Iris pigment epithelial cell (primary cell): ENCODE results near the gene GAS2L2.

Experiments used
- DNase-seq: peaks from one replicate; pipeline ENCODE4 v3.0.0-alpha.2; 2011; ENCODE audit warnings: low read depth

Gene GAS2L2

GRCh38 chr17:35773129-35773528 lies 20.1 kb upstream of the GAS2L2 start:
- no peak for DNase-seq

- DNase-seq, result no peak
These were observed 17.0 kb upstream of the GAS2L2 start for GRCh38 chr17:35769895-35770486.

GRCh38 chr17:35768797-35769196 lies 15.8 kb upstream of the GAS2L2 start:
- no peak for DNase-seq

GRCh38 chr17:35766903-35767510 lies 14.0 kb upstream of the GAS2L2 start:
- DNase-seq, result peak; percentile 50

- DNase-seq, result no peak
These were observed 13.4 kb upstream of the GAS2L2 start for GRCh38 chr17:35766489-35766877.

GRCh38 chr17:35765756-35766488 lies 12.9 kb upstream of the GAS2L2 start:
- no peak for DNase-seq

- no peak for DNase-seq
These were observed 12.2 kb upstream of the GAS2L2 start for GRCh38 chr17:35765086-35765710.

- peak; percentile 77 for DNase-seq
These were observed 11.3 kb upstream of the GAS2L2 start for GRCh38 chr17:35764123-35764991.

- DNase-seq, result no peak
These were observed 10.7 kb upstream of the GAS2L2 start for GRCh38 chr17:35763767-35764122.

- no peak for DNase-seq
These were observed 8.6 kb upstream of the GAS2L2 start for GRCh38 chr17:35761601-35762000.

GRCh38 chr17:35760587-35760986 lies 7.5 kb upstream of the GAS2L2 start, which contains the start of gene C17orf50:
Gene C17orf50, plus strand, starts transcription at chr17:35760887. Its CDS starts 55 bp downstream, at chr17:35760942.
- no peak for DNase-seq

- no peak for DNase-seq
These were observed 4.2 kb upstream of the GAS2L2 start for GRCh38 chr17:35757243-35757642.

GRCh38 chr17:35752471-35752870 lies 568 bp downstream of the GAS2L2 start:
- DNase-seq, result no peak

GRCh38 chr17:35751541-35751940 lies 1.5 kb downstream of the GAS2L2 start:
- DNase-seq, result peak; percentile 44

GRCh38 chr17:35750526-35751395 lies 2.3 kb downstream of the GAS2L2 start:
- no peak for DNase-seq

GRCh38 chr17:35749560-35750412 lies 3.3 kb downstream of the GAS2L2 start:
- DNase-seq, result peak; percentile 57

- no peak for DNase-seq
These were observed 4.1 kb downstream of the GAS2L2 start for GRCh38 chr17:35748979-35749378.

- DNase-seq, result no peak
These were observed 4.6 kb downstream of the GAS2L2 start for GRCh38 chr17:35748341-35748841.

GRCh38 chr17:35747540-35748017 lies 5.5 kb downstream of the GAS2L2 start:
- DNase-seq, result peak; percentile 71
